Natural killer cell treated with Interleukin-12 subunit alpha and Interleukin-12 subunit beta and Interleukin-15 and Interleukin-18, amount 100 ng/mL, for 72 hours (primary cell): ENCODE data around the gene TWSG1. TPM values are rescaled to one million over a fixed set of nuclear protein-coding genes. Genes with fewer than 3 reads are reported as not detected.
"Not testable (repeated sequence)": the region's sequence is repeated elsewhere in the genome, so short reads cannot be mapped to it uniquely, and the experiment has no call there.

Experiments used
- ATAC-seq, 2 donors: fragments of 150-1000 bp; cut with Tn5 transposase in 1 of 2; sonication (Bioruptor Pico), chemical (Tn5 transposase) in 1 of 2; 2 replicates each; pipeline ENCODE4 v1.10.0; 2021
- DNase-seq: peaks from one replicate; pipeline ENCODE4 v3.0.0; 2022; ENCODE audit warnings: low spot score
- H3K27ac Mint-ChIP-seq, 2 donors: 1 replicate in 1 of 2; 2 replicates in 1 of 2; pipeline ENCODE4 v1.8.0; 2022; ENCODE audit warnings: mixed read lengths in 2 of 2, mild to moderate bottlenecking in 1 of 2, moderate library complexity in 1 of 2
- H3K27me3 Mint-ChIP-seq, 2 donors: 1 replicate in 1 of 2; 2 replicates in 1 of 2; pipeline ENCODE4 v1.8.0; 2022; ENCODE audit warnings: mixed read lengths in 2 of 2
- H3K36me3 Mint-ChIP-seq: one replicate; pipeline ENCODE4 v1.8.0; 2022; ENCODE audit warnings: mixed read lengths
- H3K4me1 Mint-ChIP-seq, 2 donors: 1 replicate in 1 of 2; 2 replicates in 1 of 2; pipeline ENCODE4 v1.8.0; 2022; ENCODE audit warnings: low read depth in 2 of 2, mixed read lengths in 2 of 2, mild to moderate bottlenecking in 1 of 2
- H3K4me3 Mint-ChIP-seq: one replicate; pipeline ENCODE4 v1.8.0; 2022; ENCODE audit warnings: mixed read lengths
- H3K9me3 Mint-ChIP-seq: 2 replicates; pipeline ENCODE4 v1.8.0; 2022; ENCODE audit warnings: mixed read lengths
- total RNA-seq, 2 donors: library from RNA; stranded (reverse); gene quantifications; one replicate each; pipeline ENCODE4 v1.2.3, GENCODE V29; 2022

The TWSG1 gene
- total RNA-seq, 2 donors from 2014 or later: 37.4 to 65.5 TPM

GRCh38 chr18:9380621-9381395 lies 46.2 kb downstream of the TWSG1 start:
- Mint-ChIP-seq H3K27me3 (no peaks in the 10 kb centered on the region), H3K9me3 (no peaks in the 10 kb centered on the region), H3K4me3 (no peak overlapping the region), H3K4me1 (no peaks in the 10 kb centered on the region), H3K27ac (no peak overlapping the region), H3K36me3 (peaks cover 18% of the 10 kb centered on the region)
- ATAC-seq: no peak
- no peak for DNase-seq

- Mint-ChIP-seq H3K9me3 (peaks cover 3% of the 10 kb centered on the region), H3K27me3 (no peaks in the 10 kb centered on the region), H3K27ac (no peak overlapping the region), H3K4me3 (no peak overlapping the region), H3K4me1 (no peaks in the 10 kb centered on the region), H3K36me3 (peaks cover 10% of the 10 kb centered on the region)
- DNase-seq: no peak
- no peak for ATAC-seq
These were observed 52.3 kb downstream of the TWSG1 start for GRCh38 chr18:9386879-9387278.

GRCh38 chr18:9387891-9388290 lies 53.3 kb downstream of the TWSG1 start:
- no peaks in the 10 kb centered on the region for H3K4me1 Mint-ChIP-seq

GRCh38 chr18:9389706-9390105 lies 55.1 kb downstream of the TWSG1 start:
- Mint-ChIP-seq H3K9me3 (peaks cover 3% of the 10 kb centered on the region), H3K4me3 (no peak overlapping the region), H3K27ac (no peak overlapping the region), H3K4me1 (no peaks in the 10 kb centered on the region), H3K36me3 (peaks cover 24% of the 10 kb centered on the region), H3K27me3 (no peaks in the 10 kb centered on the region)
- DNase-seq (no peak), ATAC-seq (no peak)

More at GRCh38 chr18:9387891-9388290, 53.3 kb downstream of the TWSG1 start:
- DNase-seq: no peak
- H3K9me3 Mint-ChIP-seq: peaks cover 3% of the 10 kb centered on the region
- H3K4me3 Mint-ChIP-seq: no peak overlapping the region
- H3K36me3 Mint-ChIP-seq: peaks cover 18% of the 10 kb centered on the region
- no peak for ATAC-seq
- H3K27ac Mint-ChIP-seq: no peak overlapping the region
- no peaks in the 10 kb centered on the region for H3K27me3 Mint-ChIP-seq

GRCh38 chr18:9392726-9393125 lies 58.2 kb downstream of the TWSG1 start:
- Mint-ChIP-seq H3K9me3 (peaks cover 3% of the 10 kb centered on the region), H3K27ac (no peak overlapping the region), H3K36me3 (peaks cover 29% of the 10 kb centered on the region), H3K27me3 (no peaks in the 10 kb centered on the region), H3K4me3 (no peak overlapping the region), H3K4me1 (peaks cover 0 to 3% of the 10 kb centered on the region in 2 donors)
- DNase-seq: no peak
- ATAC-seq: no peak

GRCh38 chr18:9394046-9394445 lies 59.5 kb downstream of the TWSG1 start:
- Mint-ChIP-seq H3K9me3 (peaks cover 3% of the 10 kb centered on the region), H3K4me3 (no peak overlapping the region), H3K4me1 (peaks cover 0 to 3% of the 10 kb centered on the region in 2 donors), H3K36me3 (peaks cover 29% of the 10 kb centered on the region), H3K27ac (no peak overlapping the region), H3K27me3 (no peaks in the 10 kb centered on the region)
- DNase-seq: no peak
- ATAC-seq: no peak

- no peak for ATAC-seq
- Mint-ChIP-seq H3K9me3 (no peaks in the 10 kb centered on the region), H3K27ac (no peak overlapping the region), H3K4me3 (no peak overlapping the region), H3K4me1 (peaks cover 0 to 4% of the 10 kb centered on the region in 2 donors), H3K36me3 (no peaks in the 10 kb centered on the region), H3K27me3 (peaks cover 0 to 3% of the 10 kb centered on the region in 2 donors)
- no peak for DNase-seq
These were observed 65.6 kb downstream of the TWSG1 start for GRCh38 chr18:9400197-9400596.

GRCh38 chr18:9401176-9401575 lies 66.6 kb downstream of the TWSG1 start:
- DNase-seq: no peak
- Mint-ChIP-seq H3K27me3 (peaks cover 0 to 8% of the 10 kb centered on the region in 2 donors), H3K36me3 (no peaks in the 10 kb centered on the region), H3K4me3 (no peak overlapping the region), H3K27ac (no peak overlapping the region), H3K4me1 (peaks cover 0 to 10% of the 10 kb centered on the region in 2 donors), H3K9me3 (no peaks in the 10 kb centered on the region)
- no peak for ATAC-seq

- H3K27ac Mint-ChIP-seq, H3K27me3 Mint-ChIP-seq, H3K36me3 Mint-ChIP-seq, H3K4me3 Mint-ChIP-seq, DNase-seq, H3K9me3 Mint-ChIP-seq, ATAC-seq: not testable (repeated sequence)
- peaks cover 0 to 10% of the 10 kb centered on the region in 2 donors for H3K4me1 Mint-ChIP-seq
These were observed 67.9 kb downstream of the TWSG1 start for GRCh38 chr18:9402358-9403007.

GRCh38 chr18:9403795-9404564 lies 69.4 kb downstream of the TWSG1 start:
- ATAC-seq: peak in 1 of 2 donors; percentile 37

GRCh38 chr18:9404565-9405060 lies 70.0 kb downstream of the TWSG1 start:
- DNase-seq (no peak), ATAC-seq (peak; percentile 62)
- no peak overlapping the region for H3K27ac Mint-ChIP-seq
- no peaks in the 10 kb centered on the region for H3K36me3 Mint-ChIP-seq
- H3K27me3 Mint-ChIP-seq: peaks cover 0 to 9% of the 10 kb centered on the region in 2 donors
- no peaks in the 10 kb centered on the region for H3K9me3 Mint-ChIP-seq
- no peak overlapping the region for H3K4me3 Mint-ChIP-seq
- H3K4me1 Mint-ChIP-seq: peaks cover 0 to 10% of the 10 kb centered on the region in 2 donors

More at GRCh38 chr18:9403795-9404564, 69.4 kb downstream of the TWSG1 start:
- H3K27ac Mint-ChIP-seq: peak overlapping the region in 1 of 2 donors; percentile 13
- peaks cover 0 to 9% of the 10 kb centered on the region in 2 donors for H3K27me3 Mint-ChIP-seq
- no peak for DNase-seq
- no peaks in the 10 kb centered on the region for H3K36me3 Mint-ChIP-seq
- peaks cover 0 to 10% of the 10 kb centered on the region in 2 donors for H3K4me1 Mint-ChIP-seq
- H3K4me3 Mint-ChIP-seq: peak overlapping the region; percentile 53
- H3K9me3 Mint-ChIP-seq: no peaks in the 10 kb centered on the region

- no peak overlapping the region for H3K4me3 Mint-ChIP-seq
- peaks cover 0 to 9% of the 10 kb centered on the region in 2 donors for H3K27me3 Mint-ChIP-seq
- ATAC-seq (no peak), DNase-seq (no peak)
- H3K4me1 Mint-ChIP-seq: peaks cover 0 to 10% of the 10 kb centered on the region in 2 donors
- H3K36me3 Mint-ChIP-seq: no peaks in the 10 kb centered on the region
- no peak overlapping the region for H3K27ac Mint-ChIP-seq
- H3K9me3 Mint-ChIP-seq: no peaks in the 10 kb centered on the region
These were observed 70.6 kb downstream of the TWSG1 start for GRCh38 chr18:9405130-9405529.

- Mint-ChIP-seq H3K27me3 (peaks cover 0 to 9% of the 10 kb centered on the region in 2 donors), H3K36me3 (no peaks in the 10 kb centered on the region), H3K27ac (no peak overlapping the region), H3K4me1 (peaks cover 0 to 10% of the 10 kb centered on the region in 2 donors), H3K9me3 (no peaks in the 10 kb centered on the region), H3K4me3 (no peak overlapping the region)
- DNase-seq (no peak), ATAC-seq (peak in 1 of 2 donors; percentile 24)
These were observed 71.4 kb downstream of the TWSG1 start for GRCh38 chr18:9405977-9406376.
